ENCODE measurements around the gene SPRN. TPM values are rescaled to one million over a fixed set of nuclear protein-coding genes. Genes with fewer than 3 reads are reported as not detected.

The SPRN gene
- total and polyA plus RNA-seq, 7 donors, result under 0.01 to 1.1 (median 0.41) TPM; not detected in 2

DNA sequence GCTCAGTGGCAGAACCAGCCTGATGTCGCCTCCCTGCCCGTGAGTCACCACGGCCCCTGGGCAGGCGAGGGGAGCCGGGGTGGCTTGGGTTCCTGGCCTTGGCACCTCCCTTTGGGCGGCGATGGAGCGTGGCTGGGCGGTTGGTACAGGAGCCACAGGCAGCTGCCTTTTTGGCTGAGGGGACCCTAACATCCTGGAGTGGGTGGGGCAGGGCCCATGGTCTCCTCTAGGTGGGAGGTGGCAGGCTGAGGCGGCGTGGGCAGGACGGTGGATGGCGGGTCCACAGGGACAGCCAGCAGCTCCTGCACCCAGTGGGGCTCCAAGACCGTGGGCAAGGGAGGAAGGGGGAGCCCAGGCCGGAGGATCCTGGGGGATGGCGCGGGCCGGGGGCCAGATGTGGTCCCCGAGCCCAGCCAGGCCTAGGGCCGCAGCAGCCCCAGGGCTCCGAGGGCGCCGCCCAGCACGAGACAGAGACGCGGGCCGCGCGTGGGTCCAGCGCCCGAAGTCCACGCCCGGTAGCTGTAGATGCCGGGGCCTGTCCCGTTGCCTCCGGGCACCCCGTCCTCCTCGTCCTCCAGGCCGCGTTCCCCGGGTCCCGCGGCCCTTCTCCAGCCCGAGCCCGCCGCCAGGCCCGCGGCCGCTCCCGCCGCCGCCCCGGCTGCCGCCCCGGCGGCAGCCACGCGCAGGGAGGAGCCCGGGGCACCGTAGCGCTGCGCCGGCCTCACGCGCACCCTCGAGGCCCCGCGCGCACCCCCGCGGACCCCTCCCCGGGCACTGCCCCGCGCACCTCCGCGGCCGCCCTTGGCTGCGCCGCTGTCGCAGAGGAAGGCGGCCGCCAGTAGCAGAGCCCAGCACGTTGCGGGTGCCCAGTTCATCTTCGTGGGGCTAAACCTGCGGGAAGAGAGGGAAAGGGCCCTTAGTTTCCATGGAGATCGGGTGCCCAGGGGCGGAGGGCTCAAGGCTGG lies 1.3 kb downstream of the SPRN start:
- DNase-seq, result no peak
- no peak overlapping the region for H3K27ac ChIP-seq
- H3K36me3 ChIP-seq, result peaks cover 13 to 31% (median 17%) of the 10 kb centered on the region in 4 donors
- 14 to 20% methylated on average over 88 of the region's 88 CpGs for WGBS, 2 donors
- TF ChIP-seq POLR2AphosphoS5 (IDR thresholded peaks at IDR 0.05) (no peak), POLR2A (IDR thresholded peaks at IDR 0.05) (no peak), EP300 (IDR thresholded peaks at IDR 0.05) (no peak)
- TF ChIP-seq, protein P1, sequence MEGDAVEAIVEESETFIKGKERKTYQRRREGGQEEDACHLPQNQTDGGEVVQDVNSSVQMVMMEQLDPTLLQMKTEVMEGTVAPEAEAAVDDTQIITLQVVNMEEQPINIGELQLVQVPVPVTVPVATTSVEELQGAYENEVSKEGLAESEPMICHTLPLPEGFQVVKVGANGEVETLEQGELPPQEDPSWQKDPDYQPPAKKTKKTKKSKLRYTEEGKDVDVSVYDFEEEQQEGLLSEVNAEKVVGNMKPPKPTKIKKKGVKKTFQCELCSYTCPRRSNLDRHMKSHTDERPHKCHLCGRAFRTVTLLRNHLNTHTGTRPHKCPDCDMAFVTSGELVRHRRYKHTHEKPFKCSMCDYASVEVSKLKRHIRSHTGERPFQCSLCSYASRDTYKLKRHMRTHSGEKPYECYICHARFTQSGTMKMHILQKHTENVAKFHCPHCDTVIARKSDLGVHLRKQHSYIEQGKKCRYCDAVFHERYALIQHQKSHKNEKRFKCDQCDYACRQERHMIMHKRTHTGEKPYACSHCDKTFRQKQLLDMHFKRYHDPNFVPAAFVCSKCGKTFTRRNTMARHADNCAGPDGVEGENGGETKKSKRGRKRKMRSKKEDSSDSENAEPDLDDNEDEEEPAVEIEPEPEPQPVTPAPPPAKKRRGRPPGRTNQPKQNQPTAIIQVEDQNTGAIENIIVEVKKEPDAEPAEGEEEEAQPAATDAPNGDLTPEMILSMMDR (IDR thresholded peaks at IDR 0.05), result no peak
- H3K4me3 ChIP-seq, result peak overlapping the region in 2 of 4 donors; percentile 15 to 25
- H3K4me1 ChIP-seq, result peaks cover 0 to 10% (median 8%) of the 10 kb centered on the region in 4 donors
- peaks cover 6 to 18% (median 9%) of the 10 kb centered on the region in 3 donors for H3K27me3 ChIP-seq
- H3K9me3 ChIP-seq, result no peaks in the 10 kb centered on the region
- intact Hi-C loops (cut with DNase I), result no loop called here

- 87 to 89% methylated on average over 16 of the region's 16 CpGs for WGBS, 2 donors
- no peak for DNase-seq
- Histone ChIP-seq H3K9me3 (no peaks in the 10 kb centered on the region), H3K4me1 (peaks cover 0 to 10% (median 8%) of the 10 kb centered on the region in 4 donors), H3K36me3 (peaks cover 13 to 35% (median 17%) of the 10 kb centered on the region in 4 donors), H3K27me3 (peaks cover 6 to 18% (median 9%) of the 10 kb centered on the region in 3 donors), H3K4me3 (no peak overlapping the region), H3K27ac (no peak overlapping the region)
- TF ChIP-seq, protein P1 (IDR thresholded peaks at IDR 0.05), result no peak
- no peak for TF ChIP-seq POLR2A (IDR thresholded peaks at IDR 0.05)
- no peak for TF ChIP-seq POLR2AphosphoS5 (IDR thresholded peaks at IDR 0.05)
- no peak for TF ChIP-seq EP300 (IDR thresholded peaks at IDR 0.05)
- intact Hi-C loops (cut with DNase I), result no loop called here
Observed at GRCh38 chr10:133422223-133422806, 2.1 kb downstream of the SPRN start.

- Histone ChIP-seq H3K27me3 (peaks cover 6 to 18% (median 9%) of the 10 kb centered on the region in 3 donors), H3K4me3 (no peak overlapping the region), H3K9me3 (no peaks in the 10 kb centered on the region), H3K27ac (no peak overlapping the region), H3K4me1 (peaks cover 0 to 10% (median 8%) of the 10 kb centered on the region in 4 donors), H3K36me3 (peaks cover 13 to 35% (median 17%) of the 10 kb centered on the region in 4 donors)
- intact Hi-C loops (cut with DNase I), result no loop called here
- 78 to 85% methylated on average over 16 to 17 of the region's 17 CpGs for WGBS, 2 donors
- no peak for DNase-seq
- TF ChIP-seq POLR2A (IDR thresholded peaks at IDR 0.05) (no peak), POLR2AphosphoS5 (IDR thresholded peaks at IDR 0.05) (no peak), EP300 (IDR thresholded peaks at IDR 0.05) (no peak)
- TF ChIP-seq, protein P1 (IDR thresholded peaks at IDR 0.05), result no peak
Observed at GRCh38 chr10:133421336-133422222, 2.8 kb downstream of the SPRN start.

DNA sequence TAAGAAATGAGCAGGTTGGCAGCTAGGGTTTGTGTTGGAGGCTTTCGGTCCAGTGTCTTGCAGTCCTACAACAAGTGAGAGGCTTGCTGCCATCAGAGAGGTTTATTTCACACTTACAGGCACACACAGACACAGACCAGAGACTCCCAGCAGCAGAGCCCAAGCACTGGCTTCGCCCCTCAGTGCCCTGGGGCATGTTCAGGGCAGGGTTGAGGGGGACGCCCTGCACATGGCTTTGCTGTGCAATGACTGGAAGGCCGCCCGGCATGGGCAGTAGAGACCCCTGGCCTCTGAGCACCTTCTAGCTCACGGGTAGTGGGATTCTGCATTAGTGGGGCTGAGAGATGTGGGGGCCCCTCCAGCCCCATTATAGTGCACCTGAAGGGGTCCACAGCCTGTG lies 3.8 kb downstream of the SPRN start:
- TF ChIP-seq EP300 (IDR thresholded peaks at IDR 0.05) (no peak), POLR2A (IDR thresholded peaks at IDR 0.05) (no peak)

More for the DNA sequence above, 3.8 kb downstream of the SPRN start:
- H3K27me3 ChIP-seq, result peaks cover 6 to 18% (median 9%) of the 10 kb centered on the region in 3 donors
- no peaks in the 10 kb centered on the region for H3K9me3 ChIP-seq
- peaks cover 0 to 10% (median 8%) of the 10 kb centered on the region in 4 donors for H3K4me1 ChIP-seq
- H3K36me3 ChIP-seq, result peaks cover 13 to 35% (median 17%) of the 10 kb centered on the region in 4 donors
- 90 to 98% methylated on average over 6 of the region's 6 CpGs for WGBS, 2 donors
- no peak for DNase-seq
- intact Hi-C loops (cut with DNase I), result no loop called here
- H3K27ac ChIP-seq, result no peak overlapping the region
- H3K4me3 ChIP-seq, result no peak overlapping the region

Measured in sigmoid colon (tissue), 7 donors.